GM12892 (cell line): ENCODE data around the gene HEPN1.

Experiments used
- DNase-seq: peaks from one replicate; pipeline ENCODE4 v3.0.0; 2011; ENCODE audit not compliant: insufficient read length
- FAIRE-seq: peaks from 2 replicates; lab custom pipeline; 2011; peaks lifted over from hg19 to GRCh38; lab: Jason Lieb, UNC
- POLR2A ChIP-seq: IDR thresholded peaks from 2 replicates; pipeline ENCODE4 v1.6.1; 2011; ENCODE audit warnings: low read depth, low read length, control low read depth
- POLR2AphosphoS5 ChIP-seq: IDR thresholded peaks from 2 replicates; pipeline ENCODE4 v1.6.1; 2011; ENCODE audit warnings: low read depth, low read length, control low read depth
- TAF1 ChIP-seq: IDR thresholded peaks from 2 replicates; pipeline ENCODE4 v1.6.1; 2011; ENCODE audit warnings: low read depth, mild to moderate bottlenecking, control low read depth, low read length, borderline replicate concordance

The HEPN1 gene

DNA sequence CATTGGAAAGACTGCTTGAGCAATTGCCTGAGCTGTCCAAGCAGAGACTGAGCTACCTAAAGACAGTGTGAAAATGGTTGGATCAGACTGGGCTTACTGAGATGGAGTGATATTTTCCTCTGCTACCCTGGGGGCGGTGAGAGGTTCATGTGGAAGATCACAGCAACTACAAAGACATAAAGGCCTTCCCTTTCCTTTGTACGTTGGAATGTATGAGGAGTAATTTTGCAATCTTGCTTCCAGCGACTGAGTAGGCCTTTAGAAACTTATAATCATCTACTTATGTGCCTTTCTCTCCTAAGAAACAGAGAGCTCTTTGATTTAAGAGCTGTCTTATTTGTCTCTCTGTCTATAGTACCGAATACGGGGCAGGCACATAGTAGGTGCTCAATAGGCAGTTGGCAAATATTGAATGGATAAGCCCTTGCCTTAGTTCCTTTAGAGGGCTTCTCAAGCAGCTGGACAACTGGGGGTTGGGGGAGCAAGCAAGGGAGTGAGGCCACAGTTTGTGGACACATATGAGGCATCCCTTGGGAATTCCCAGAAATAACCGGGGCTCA, 19.2 kb downstream of the HEPN1 start:
- no peak for FAIRE-seq

DNA sequence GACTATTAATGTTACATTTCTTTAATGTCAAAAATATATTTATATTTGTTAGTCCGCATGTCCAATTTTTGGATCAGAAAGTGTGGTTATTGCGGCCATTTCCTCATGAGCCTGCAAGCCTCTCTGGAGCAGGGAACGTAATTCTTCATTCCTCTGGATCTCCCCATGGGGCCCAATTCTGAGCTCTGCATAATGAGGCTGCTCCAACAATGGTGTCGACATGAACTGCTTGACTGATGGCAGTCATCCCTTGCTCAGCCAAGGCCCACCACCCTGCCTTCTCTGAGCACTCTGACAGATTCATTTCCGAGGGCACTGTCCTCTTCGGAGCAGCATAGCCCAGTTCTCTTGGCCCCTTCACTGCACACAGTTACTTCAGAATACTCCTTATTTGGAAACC, 19.9 kb downstream of the HEPN1 start:
- no peak for FAIRE-seq
- no peak for TF ChIP-seq TAF1
- TF ChIP-seq POLR2A: no peak
- TF ChIP-seq POLR2AphosphoS5: no peak
- DNase-seq: no peak

More for the DNA sequence above, 19.2 kb downstream of the HEPN1 start:
- no peak for DNase-seq
- no peak for TF ChIP-seq POLR2AphosphoS5
- no peak for TF ChIP-seq TAF1
- TF ChIP-seq POLR2A: no peak

DNA sequence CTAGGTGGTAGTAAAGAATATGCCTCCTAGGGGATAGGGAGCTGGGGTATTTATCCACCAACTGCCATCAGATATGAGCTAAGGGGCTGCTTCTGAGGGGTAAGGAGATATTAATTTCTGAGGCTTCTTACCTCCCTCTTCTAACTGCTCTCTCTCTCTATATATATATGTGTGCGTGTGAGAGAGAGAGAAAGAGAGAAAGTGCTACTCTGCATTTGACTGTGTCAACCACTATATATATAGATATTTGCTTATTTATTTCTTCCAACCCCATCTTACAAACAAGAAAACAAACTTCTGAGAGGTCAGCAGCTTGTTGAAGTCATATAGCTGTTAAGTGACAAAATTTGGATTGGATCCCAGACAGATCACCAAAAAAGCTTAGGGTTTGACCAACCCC, 22.7 kb downstream of the HEPN1 start:
- DNase-seq: no peak
- TF ChIP-seq POLR2AphosphoS5 (no peak), TAF1 (no peak), POLR2A (no peak)
- no peak for FAIRE-seq

DNA sequence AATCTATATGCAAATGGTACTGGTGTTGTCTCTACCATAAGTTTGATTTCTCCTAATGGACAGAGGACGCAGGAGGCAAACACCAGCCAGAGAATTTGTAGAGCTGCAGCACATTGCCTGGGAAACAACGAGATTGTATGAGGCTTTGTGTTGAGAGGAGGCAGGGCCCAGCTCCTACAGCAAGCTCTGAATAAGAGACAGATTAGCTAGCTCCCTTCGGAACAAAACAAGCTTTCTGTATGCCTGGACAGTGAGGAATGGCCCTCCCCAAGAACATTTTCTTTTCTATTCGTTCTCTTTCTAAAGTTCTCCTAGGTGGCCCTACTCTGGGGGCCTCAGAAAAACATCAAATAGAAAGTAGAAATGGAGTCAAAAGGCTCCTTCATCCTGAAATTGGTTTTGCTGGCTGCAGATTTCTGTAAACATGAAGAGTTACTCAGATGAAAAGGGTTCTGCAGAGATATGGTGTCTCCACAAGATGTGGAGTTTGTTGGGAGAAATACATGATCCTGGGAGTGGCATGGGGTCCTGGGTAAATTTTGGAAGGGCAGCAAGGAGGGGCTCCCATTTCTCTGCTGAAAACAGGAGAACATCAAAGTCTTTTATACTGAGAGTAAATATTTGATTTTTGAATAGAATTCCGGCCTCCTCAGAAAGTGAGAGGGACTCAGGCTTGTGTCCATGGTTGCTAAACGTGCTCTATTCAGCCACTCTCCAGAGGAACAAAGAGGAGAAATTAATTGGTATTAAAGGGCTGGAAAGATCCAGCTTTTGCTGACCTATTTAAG, 23.6 kb downstream of the HEPN1 start:
- TF ChIP-seq POLR2A (no peak), POLR2AphosphoS5 (no peak)
- no peak for DNase-seq
- FAIRE-seq: no peak

DNA sequence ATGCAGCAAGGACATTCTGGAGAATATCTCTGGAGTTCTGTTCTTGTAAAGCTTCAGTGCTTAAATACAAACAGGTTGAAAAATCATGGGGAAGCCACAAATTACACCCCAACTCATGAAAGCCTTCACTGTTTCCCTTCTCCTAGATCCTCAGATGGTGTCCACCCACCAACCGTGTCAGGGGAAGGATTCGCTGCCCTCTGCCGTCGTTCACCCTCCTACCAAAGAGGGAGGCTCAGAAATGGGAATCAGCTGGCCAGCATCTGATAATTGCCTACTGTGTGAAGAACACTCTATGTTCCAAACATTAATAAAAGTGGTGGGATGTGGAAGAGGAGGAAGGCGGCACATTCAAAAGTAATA, 24.2 kb downstream of the HEPN1 start:
- TF ChIP-seq POLR2A (no peak), POLR2AphosphoS5 (no peak), TAF1 (no peak)
- FAIRE-seq: no peak
- no peak for DNase-seq

DNA sequence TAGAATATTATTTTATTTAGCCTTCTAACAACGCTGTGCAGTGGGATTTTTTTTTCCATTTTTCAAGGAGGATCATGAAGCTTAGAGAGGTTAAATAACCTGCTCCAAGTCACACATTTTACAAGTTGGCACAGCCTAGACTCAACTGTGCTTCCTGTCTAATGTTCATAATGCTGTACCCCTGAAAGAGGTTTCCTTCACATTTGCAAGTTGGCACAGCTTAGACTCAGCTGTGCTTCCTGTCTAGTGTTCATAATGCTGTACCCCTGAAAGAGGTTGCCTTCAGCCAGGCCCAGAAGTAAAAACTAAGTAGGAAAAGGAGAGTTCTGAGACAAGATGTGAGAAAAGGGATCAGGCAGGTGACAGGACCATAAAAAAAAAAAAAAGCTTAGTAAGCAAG, 24.7 kb downstream of the HEPN1 start:
- no peak for FAIRE-seq
- TF ChIP-seq POLR2AphosphoS5 (no peak), TAF1 (no peak), POLR2A (no peak)
- no peak for DNase-seq

DNA sequence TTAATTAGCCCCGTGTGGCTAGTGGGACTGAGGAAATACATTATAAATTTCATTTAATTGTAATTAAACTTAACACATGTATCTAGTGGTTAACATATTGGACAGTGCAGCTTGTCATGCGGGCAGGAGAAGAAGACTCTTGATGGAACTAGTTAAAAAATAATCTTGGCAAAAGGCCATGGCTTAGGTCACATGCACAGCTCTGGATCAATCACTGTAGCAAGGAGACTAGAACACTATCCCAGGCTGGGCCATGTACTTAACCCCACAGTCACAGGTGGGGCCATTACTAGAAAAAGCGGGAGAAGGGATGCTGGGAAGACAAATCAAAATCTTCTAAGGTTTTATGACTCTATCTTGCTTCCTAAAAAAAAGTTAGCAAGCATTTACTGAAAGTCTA, 25.5 kb downstream of the HEPN1 start:
- TF ChIP-seq POLR2AphosphoS5 (no peak), TAF1 (no peak), POLR2A (no peak)
- DNase-seq (no peak), FAIRE-seq (no peak)

DNA sequence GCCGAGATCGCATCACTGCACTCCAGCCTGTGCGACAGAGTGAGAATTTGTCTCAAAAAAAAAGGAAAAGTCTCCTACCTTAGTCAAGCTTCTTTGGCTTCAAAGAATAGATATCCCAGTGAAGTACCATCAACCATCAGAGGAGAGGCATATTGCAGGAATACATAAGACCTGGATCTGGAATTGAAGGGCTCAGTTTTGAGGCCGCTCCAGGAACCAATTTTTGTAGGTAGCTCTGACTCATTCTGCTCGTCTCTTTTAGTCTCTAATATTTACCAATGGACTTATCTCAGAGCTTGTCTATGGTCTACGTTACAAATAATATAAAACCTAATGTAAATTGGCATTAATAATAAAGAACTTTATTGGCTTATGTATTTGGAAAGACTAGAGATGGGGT, 26.8 kb downstream of the HEPN1 start:
- DNase-seq (no peak), FAIRE-seq (no peak)
- TF ChIP-seq POLR2A (no peak), POLR2AphosphoS5 (no peak), TAF1 (no peak)

DNA sequence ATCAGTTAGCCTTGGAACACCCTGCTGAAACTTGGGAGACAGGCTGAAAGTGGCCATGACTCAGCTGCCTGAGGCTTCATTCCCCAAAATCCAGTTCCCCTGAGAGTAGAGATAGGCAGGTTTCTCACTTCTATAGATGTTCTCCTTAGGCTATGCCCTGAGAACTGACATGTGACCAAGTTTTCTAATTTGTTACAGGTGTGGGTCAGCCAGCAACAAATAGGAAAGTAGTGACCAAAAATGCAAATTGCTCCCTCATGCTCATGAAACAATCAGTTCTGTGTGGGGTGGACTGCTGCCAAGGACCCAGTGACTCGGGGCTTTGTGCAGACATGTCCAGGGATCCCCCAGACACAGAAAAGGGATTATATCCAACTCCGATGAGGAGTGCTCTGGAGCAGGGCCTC, 27.7 kb downstream of the HEPN1 start:
- no peak for TF ChIP-seq POLR2AphosphoS5
- no peak for TF ChIP-seq POLR2A
- no peak for TF ChIP-seq TAF1
- DNase-seq (no peak), FAIRE-seq (no peak)

DNA sequence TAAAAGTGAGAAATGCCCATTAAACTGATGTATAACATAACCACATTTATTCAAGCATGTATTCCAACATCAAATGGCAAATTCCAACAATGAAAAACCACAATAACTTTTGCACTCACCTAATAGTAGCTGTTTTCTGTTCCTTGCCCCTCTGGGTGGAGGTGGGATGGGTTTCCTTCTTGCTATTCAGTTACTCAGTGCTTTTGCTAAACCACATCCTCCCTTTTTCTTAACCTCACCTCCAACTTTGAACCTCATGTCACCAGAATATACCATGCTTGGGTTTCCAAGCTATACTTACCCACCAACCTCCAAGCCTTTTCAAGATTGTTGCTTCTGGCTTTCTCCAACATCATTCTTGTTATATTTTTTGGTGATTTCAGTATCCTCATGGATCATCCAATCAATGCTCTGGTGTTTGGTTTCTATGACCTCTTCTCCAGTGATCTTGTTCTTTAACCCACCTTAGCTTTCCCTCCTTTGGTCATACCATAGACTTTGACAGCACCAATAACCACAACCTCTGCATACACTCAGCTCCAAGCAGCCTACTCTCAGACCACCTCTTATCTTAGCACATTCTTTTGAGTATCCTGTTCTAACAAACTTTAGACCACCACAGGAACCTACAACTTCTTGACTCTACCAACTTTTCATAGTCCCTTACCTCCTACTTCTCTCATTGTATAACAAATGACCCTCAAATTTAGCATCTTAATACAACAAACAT, 31.7 kb downstream of the HEPN1 start:
- DNase-seq: no peak
- no peak for FAIRE-seq
- TF ChIP-seq POLR2AphosphoS5 (no peak), POLR2A (no peak), TAF1 (no peak)

DNA sequence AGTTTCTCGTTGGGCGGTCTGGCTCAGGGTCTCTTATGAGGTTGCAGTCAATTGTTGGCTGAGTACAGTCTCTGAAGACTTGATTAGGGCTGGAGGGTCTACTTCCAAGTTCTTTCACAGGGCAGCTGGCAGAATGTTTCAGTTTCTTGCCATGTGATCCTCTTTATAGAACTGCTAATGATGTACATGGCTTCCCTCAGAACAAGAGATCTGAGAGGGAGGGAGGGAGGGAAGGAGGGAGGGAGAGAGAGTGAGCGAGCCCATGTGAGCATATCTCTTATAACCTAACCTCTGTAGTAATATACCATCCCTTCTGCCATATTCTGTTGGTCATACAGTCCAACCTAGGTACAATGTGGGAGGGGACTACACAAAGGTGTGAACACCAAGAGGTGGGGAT, 32.3 kb downstream of the HEPN1 start:
- TF ChIP-seq POLR2AphosphoS5 (no peak), TAF1 (no peak), POLR2A (no peak)
- no peak for DNase-seq
- no peak for FAIRE-seq

DNA sequence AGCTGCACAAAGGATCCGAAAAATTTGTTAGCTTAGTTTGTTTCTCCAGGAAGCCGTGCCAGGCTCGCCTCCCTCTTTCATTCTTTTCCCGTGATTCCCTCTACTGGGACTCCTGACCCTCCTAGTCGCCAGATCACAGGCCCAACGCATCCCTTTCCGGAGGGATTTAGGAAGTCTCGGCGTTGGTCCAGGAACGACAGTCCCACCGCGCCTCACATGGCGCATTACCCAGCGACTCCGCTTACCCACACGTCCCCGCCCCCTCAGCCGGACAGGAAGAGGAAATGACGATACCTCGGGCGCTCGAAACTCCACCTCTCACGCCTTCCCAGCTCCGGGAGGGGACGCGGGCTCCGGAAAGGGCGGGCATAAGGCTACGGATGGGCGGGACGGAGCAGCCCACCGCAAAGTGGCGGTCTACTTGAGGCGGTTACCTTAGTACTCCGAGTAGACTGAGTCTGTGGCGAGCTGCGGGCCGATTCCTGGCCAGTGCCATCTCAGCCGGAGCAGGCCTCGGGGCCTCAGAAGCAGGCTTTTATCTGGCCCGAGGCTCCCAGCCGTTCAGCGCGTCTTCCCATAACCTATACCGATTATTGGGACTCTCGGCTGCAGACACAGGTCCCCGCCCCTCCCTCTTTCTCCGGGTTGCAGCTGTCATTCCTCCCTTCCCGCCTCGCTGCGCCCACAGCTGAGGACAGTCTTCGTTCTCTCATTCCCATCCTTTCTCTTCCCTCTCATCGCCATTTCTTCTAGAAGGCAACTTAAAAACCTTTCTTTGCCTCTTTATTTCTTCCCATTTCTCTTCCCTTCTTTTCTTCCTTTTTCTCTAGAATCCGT, 34.9 kb downstream of the HEPN1 start, which contains the start of gene CCDC15:
TSS of gene CCDC15 (plus strand) at position 450 of the 837 bp plus-strand sequence. CDS start 531 bp downstream, outside the sequence.
- TF ChIP-seq TAF1: peak; percentile 85
- TF ChIP-seq POLR2AphosphoS5: peak; percentile 98
- peak; percentile 98 for TF ChIP-seq POLR2A
- FAIRE-seq (peak; percentile 100), DNase-seq (peak; percentile 61)
